ELF-1 (cell line): ENCODE measurements around the gene RUBCN.
A peak's percentile ranks its signal among the peaks of the same experiment; 100 is the strongest.
"Not testable (repeated sequence)": the region's sequence is repeated elsewhere in the genome, so short reads cannot be mapped to it uniquely, and the experiment has no call there.

ENCODE experiments used
- DNase-seq: peaks from one replicate; pipeline ENCODE4 v3.0.0-alpha.2; 2016; ENCODE audit warnings: low read depth, low spot score

The RUBCN gene

GRCh38 chr3:197658706-197659105, 78.0 kb downstream of the RUBCN start:
- DNase-seq = not testable (repeated sequence)

GRCh38 chr3:197657541-197658292, 79.0 kb downstream of the RUBCN start:
- not testable (repeated sequence) for DNase-seq

GRCh38 chr3:197656960-197657359, 79.7 kb downstream of the RUBCN start:
- not testable (repeated sequence) for DNase-seq

GRCh38 chr3:197656129-197656528, 80.6 kb downstream of the RUBCN start:
- DNase-seq = not testable (repeated sequence)

DNA sequence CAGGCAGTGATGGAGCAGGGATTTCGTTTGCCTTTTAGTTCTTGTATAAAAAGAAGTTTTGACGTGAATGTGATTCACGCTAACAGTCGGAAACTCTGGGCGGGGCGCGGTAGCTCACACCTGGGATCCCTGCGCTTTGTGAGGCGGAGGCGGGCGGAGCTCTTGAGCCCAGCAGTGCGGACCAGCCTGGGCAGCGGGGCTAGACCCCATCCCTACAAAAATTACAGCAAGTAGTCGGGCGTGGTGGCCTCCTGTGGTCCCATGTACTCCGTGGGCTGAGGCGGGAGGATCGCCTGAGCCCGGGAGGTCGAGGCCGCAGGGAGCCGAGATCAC, 81.7 kb downstream of the RUBCN start:
- not testable (repeated sequence) for DNase-seq

GRCh38 chr3:197654090-197654997, 82.4 kb downstream of the RUBCN start:
- not testable (repeated sequence) for DNase-seq

- not testable (repeated sequence) for DNase-seq
Observed at GRCh38 chr3:197652860-197653259, 83.8 kb downstream of the RUBCN start.

- not testable (repeated sequence) for DNase-seq
Observed at GRCh38 chr3:197647649-197648048, 89.1 kb downstream of the RUBCN start.

- DNase-seq = not testable (repeated sequence)
Observed at GRCh38 chr3:197647191-197647590, 89.5 kb downstream of the RUBCN start.

DNA sequence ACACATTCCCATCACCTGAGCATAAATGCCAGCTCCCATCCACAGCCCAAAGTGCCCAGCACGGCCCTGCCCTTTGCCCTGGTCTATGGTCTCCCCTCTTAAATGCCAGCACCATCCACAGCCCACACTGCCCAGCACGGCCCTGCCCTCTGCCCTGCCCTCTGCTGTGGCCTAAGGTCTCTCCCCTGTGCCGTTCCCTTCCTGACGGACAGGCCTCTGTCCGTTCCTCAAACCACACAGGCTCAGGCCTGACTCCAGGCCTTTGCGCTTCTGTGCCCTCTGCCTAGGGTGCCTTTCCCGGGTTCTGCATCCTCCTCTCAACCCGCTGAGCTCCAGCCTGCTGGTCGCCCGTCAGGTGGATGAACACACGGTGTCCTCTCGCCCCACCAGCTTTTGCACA, 90.4 kb downstream of the RUBCN start:
- not testable (repeated sequence) for DNase-seq

DNA sequence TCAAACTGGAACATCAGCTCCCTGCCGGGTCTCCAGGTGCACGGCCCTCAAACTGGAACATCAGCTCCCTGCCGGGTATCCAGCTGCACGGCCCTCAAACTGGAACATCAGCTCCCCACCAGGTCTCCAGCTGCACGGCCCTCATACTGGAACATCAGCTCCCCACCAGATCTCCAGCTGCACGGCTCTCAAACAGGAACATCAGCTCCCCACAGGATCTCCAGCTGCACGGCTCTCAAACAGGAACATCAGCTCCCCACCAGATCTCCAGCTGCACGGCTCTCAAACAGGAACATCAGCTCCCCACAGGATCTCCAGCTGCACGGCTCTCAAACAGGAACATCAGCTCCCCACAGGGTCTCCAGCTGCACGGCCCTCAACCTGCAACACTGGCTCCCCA, 99.1 kb downstream of the RUBCN start:
- DNase-seq = not testable (repeated sequence)

DNA sequence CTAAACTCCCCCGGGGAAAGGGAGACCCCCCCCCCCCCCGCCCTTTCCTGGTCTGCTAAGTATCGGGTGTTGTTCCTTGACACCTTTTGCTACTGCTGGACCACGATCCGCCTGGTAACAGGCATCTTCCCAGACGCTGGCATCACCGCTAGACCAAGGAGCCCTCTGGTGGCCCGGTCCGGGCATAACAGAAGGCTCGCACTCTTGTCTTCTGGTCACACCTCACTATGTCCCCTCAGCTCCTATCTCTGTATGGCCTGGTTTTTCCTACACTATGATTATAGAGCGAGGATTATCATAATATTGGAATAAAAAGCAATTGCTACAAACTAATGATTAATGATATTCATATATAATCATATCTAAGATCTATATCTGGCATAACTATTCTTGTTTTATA, 104.7 kb downstream of the RUBCN start:
- DNase-seq = not testable (repeated sequence)

- DNase-seq = not testable (repeated sequence)
Observed at GRCh38 chr3:197630766-197631165, 105.9 kb downstream of the RUBCN start.

DNA sequence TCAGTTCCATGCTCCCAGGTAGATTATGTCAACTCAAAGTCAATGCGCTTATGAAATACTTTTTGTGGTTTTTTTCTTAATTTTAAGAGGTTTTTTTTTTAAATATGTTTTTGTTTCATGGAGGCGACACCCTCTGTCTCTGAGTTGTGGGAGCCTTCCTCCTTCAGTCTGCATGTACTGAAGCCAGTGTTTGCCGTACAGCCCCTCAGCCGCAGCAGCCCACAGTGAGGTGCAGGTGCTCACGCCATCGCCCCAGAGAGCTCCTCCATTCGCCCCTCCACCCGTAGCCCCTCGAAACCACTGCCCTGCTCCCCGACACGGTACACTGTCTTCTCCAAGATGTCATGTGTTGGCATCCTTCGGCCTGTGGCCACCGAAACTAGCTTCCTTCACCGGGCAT, 107.4 kb downstream of the RUBCN start:
- DNase-seq = not testable (repeated sequence)

GRCh38 chr3:197627772-197628523, 108.8 kb downstream of the RUBCN start:
- DNase-seq = peak; percentile 90

DNA sequence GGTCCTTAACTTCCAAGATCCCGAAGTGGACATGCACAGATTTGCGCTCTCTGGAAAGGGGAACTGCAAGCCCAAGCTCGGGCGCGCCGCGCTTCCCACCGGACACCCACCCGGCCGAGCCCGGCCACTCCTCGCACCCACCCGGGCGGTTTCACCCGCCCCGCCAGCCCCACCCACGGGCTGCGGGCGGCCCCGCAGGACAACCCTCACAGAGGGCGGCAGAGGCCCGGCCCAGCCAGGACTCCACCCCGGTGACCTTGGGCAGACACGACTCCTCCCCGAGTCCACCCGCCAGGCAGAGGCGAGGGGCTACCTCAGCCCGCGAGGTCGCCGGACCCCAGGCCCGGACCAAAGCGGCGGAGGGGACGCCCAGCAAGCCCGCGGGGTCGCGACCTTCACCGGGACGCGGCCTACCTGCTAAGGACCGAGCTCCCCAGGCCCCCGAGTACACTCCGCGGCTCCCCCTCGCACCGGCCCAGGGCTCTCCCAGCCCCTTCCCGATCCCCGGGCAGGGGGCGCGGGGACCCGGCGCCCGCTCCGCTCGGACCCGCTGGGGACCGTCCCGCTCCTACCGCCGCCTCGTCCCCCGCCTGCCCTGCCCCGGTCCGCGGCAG, 109.4 kb downstream of the RUBCN start:
- DNase-seq = not testable (repeated sequence)

GRCh38 chr3:197626404-197627157, 110.1 kb downstream of the RUBCN start:
- DNase-seq = not testable (repeated sequence)

DNA sequence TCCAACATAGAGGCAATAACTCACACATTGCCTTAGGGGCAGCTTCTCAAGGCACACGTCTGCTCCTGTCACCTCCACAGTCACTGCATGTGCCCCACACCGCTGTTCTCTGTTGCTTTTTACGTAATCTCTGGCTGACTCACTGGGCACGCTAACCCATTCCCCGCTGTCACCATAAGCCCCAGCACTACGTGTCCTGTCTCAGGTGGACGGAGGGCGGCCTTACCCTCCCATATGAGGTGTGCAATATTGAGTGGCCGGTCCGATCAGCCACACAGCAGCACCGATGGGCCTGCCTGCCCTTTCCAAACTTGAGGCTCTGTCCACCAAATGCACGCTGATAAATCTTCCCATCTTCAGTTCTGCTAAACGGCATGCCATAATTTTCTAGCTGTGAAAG, 115.2 kb downstream of the RUBCN start:
- DNase-seq = not testable (repeated sequence)
